Stimulated activated CD8-positive, alpha-beta memory T cell treated with anti-CD3 and anti-CD28 coated beads, Interleukin-15, amount 100 ng/mL, for 48 hours (primary cell): ENCODE results near the gene PLEKHG2.
A peak's percentile ranks its signal among the peaks of the same experiment; 100 is the strongest.
"Not testable (repeated sequence)": the region's sequence is repeated elsewhere in the genome, so short reads cannot be mapped to it uniquely, and the experiment has no call there.

Experiments used
- DNase-seq, 2 donors: peaks; one replicate each; pipeline ENCODE4 v3.0.0-alpha.2; 2020; ENCODE audit warnings: low read depth in 2 of 2

The PLEKHG2 gene, protein sequence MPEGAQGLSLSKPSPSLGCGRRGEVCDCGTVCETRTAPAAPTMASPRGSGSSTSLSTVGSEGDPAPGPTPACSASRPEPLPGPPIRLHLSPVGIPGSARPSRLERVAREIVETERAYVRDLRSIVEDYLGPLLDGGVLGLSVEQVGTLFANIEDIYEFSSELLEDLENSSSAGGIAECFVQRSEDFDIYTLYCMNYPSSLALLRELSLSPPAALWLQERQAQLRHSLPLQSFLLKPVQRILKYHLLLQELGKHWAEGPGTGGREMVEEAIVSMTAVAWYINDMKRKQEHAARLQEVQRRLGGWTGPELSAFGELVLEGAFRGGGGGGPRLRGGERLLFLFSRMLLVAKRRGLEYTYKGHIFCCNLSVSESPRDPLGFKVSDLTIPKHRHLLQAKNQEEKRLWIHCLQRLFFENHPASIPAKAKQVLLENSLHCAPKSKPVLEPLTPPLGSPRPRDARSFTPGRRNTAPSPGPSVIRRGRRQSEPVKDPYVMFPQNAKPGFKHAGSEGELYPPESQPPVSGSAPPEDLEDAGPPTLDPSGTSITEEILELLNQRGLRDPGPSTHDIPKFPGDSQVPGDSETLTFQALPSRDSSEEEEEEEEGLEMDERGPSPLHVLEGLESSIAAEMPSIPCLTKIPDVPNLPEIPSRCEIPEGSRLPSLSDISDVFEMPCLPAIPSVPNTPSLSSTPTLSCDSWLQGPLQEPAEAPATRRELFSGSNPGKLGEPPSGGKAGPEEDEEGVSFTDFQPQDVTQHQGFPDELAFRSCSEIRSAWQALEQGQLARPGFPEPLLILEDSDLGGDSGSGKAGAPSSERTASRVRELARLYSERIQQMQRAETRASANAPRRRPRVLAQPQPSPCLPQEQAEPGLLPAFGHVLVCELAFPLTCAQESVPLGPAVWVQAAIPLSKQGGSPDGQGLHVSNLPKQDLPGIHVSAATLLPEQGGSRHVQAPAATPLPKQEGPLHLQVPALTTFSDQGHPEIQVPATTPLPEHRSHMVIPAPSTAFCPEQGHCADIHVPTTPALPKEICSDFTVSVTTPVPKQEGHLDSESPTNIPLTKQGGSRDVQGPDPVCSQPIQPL (N-terminal part only)

GRCh38 chr19:39412100-39412866 lies at the start of gene PLEKHG2:
TSS of gene PLEKHG2 (plus strand) at chr19:39412669. CDS start at chr19:39414087, 1,418 bp downstream.
- DNase-seq = peak; percentile 92 to 94

- DNase-seq = no peak
Observed at GRCh38 chr19:39362682-39363657, 49.5 kb upstream of the PLEKHG2 start.

GRCh38 chr19:39363901-39364457 lies 48.5 kb upstream of the PLEKHG2 start:
- DNase-seq = no peak

DNA sequence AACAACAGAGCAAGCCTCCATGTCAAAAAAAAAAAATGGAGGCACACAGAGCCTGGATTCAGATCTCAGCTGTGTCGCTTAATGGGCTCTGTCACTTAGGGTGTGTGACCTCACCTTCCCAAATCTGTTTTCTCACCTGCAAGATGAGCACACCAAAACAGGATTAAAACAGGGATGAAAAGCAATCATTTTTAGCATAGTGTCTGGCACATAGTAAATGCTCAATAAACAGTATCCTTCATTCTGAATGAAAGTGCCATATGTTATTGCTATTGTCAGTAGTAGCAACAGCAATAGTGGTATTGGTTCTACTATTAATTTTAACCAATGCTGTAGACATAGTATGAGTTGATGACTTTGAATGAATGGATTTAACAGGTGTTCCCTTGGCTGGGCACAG lies 46.9 kb upstream of the PLEKHG2 start:
- DNase-seq = no peak

GRCh38 chr19:39369200-39369599 lies 43.3 kb upstream of the PLEKHG2 start:
- no peak for DNase-seq

DNA sequence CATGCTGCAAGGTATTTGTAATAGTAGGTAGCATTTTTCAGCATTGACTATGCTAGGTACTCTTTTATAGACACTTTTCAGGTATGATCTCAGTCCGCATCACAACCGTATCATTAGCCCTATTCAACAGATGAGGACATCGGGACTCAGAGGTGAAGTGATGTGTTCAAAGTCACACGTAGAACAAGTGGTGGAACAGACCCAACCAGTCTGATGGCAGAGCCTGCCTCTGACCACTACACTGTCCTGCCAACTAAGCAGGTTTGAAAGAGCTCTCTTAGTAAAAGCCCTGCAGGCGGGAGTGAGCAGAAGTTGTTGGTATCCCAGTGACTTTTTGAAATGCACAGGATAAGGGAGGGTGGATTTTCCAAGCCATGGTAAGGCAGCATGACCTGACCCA lies 41.7 kb upstream of the PLEKHG2 start:
- DNase-seq = no peak

GRCh38 chr19:39372047-39372802 lies 40.2 kb upstream of the PLEKHG2 start:
- no peak for DNase-seq

DNA sequence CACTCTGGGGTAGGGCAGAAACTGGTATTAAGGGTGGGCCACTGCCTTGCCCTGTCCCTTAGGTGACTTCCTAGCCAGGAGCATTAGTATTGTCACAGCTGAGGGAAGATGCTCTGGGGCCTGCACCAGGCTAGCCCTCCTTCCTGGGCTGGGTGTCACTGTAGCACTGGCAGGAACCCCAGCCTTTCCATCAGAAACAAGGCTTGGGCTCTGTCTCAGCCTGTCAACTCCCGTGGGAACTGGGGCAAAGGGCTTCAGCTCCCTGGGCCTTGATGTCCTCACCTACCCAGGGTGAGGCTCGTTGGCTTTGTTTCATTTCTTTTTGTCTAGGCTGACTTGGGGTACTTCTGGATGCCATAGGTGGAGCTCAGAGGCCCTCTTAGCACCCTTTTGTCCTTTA lies 39.5 kb upstream of the PLEKHG2 start:
- no peak for DNase-seq

DNA sequence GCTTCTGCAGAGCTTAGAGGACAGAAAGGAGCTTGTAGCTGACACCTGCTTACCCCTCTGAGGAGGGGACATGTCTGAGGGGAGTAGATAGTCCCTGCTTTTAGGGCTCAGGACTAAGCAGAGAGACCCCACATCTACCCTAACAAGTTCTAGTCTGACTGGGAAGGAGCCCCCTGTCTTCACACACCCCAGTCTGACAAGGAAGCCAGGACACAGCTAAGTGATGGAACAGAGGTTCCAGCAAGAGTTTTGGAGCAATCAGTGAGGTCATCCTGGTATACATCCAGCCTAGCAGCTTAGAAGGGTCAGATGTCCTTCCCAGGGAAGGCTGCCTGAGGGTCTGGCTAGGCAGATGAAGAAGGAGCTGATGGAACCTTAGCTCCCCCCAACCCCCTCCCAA lies 36.5 kb upstream of the PLEKHG2 start:
- no peak for DNase-seq

GRCh38 chr19:39377373-39378362 lies 34.8 kb upstream of the PLEKHG2 start:
- DNase-seq = no peak

DNA sequence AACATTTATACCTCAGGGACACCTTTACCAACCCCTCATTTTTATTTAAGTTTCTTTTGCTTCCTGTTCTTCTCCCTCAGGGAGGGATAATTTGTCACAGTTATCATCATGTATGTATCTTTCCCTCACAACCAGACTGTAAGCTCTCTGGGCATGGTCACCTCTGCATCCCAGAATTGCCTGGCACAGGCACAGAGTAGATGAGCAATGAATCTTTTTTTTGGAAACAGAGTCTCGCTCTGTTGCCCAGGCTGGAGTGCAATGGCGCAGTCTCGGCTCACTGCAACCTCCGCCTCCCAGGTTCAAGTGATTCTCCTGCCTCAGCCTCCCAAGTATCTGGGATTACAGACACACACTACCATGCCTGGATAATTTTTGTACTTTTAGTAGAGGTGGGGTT lies 33.1 kb upstream of the PLEKHG2 start:
- not testable (repeated sequence) for DNase-seq

DNA sequence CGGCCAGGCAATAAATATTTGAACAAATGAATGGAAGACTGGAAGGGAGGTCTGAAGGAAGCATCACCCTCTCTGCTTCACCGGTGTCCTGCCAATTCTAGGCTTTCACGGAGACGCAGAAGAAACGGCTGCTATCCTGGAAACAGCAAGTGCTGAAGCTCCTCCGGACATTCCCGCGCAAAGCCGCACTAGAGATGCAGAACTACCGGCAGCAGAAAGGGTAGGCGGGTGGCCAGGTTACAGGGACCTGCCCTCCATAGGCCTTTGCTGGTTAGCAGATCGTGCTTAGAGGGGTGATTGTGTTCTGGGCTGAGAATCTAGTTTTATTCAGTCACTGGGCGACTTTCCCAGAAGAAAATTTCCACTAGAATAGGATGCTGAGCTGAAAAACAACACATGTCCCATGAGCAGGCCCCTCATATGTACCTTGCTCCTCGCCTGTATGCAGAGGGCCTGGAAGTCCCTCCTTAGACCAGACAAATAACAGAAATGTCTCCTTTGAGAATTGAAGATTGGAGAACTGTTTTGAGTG lies 32.5 kb upstream of the PLEKHG2 start:
- DNase-seq = no peak

DNA sequence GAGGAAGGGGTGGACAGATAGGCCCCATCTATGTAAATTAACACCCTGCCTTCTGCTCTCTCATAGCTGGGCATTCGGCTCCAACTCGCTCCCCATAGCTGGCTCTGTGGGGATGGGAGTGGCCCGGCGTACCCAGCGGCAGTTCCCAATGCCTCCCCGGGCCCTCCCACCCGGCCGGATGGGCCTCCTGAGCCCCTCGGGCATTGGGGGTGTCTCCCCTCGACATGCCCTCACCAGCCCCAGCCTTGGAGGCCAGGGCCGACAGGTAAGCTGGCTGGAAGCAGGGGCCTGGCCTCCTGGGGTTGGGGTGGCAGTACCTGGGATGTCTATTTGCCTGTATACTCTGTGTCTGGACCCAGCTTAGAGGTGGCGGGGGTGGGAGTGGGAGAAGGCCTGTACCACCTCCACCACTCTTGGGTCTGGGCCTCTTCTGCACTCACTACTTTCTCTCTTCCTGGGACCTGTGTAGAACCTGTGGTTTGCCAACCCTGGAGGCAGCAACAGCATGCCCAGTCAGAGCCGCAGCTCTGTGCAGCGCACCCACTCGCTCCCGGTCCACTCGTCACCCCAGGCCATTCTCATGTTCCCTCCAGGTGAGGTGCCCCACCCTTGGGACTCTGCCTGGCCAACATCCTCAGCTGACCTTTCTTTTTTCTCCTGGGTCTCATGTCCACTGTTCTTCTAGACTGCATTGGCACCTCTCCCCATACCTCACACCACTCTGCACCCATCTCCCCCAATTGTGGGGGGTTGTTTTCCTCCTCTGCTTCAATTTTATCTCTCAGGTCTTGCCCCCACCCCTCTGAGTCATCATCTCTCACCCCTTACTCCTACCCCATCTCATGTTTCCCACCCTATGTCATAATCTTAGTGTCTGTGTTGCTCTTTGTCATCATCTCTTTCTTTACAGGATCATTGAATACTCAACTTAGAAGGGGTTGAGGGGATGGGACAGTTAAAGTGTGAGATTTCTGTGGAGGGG lies 31.7 kb upstream of the PLEKHG2 start:
- no peak for DNase-seq

DNA sequence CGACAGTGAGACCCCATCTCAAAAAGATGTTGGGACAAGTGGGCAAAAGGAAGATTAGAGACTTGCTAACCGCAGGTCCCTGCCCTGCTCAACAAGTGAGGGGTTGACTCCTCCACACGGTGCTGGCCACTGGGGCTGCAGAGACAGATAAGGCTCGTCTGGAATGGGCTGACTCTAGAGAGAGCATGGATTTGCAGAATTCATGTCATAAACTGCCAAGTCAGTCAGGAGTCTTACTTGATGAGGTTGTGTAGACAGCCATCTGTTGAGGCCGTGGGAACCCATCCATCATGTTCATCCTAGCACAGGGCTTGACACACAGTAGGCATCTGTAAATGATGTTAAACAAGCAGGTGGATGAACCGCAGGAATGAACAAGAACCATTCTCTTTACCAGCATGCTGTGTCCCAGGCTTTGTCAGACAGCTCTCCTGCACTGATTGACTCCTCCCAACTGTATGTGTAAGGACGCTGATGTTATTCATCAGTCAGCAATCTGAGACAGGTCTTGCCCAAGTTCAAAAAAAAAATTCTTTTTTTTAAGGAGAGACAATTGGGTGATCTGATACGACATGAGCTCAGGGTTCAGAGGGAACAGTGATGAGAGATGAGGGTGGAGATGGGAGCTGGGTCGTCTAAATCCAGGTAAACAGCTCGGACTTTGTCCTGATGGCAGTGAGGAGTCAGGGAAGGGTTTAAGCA lies 30.4 kb upstream of the PLEKHG2 start:
- DNase-seq = no peak

DNA sequence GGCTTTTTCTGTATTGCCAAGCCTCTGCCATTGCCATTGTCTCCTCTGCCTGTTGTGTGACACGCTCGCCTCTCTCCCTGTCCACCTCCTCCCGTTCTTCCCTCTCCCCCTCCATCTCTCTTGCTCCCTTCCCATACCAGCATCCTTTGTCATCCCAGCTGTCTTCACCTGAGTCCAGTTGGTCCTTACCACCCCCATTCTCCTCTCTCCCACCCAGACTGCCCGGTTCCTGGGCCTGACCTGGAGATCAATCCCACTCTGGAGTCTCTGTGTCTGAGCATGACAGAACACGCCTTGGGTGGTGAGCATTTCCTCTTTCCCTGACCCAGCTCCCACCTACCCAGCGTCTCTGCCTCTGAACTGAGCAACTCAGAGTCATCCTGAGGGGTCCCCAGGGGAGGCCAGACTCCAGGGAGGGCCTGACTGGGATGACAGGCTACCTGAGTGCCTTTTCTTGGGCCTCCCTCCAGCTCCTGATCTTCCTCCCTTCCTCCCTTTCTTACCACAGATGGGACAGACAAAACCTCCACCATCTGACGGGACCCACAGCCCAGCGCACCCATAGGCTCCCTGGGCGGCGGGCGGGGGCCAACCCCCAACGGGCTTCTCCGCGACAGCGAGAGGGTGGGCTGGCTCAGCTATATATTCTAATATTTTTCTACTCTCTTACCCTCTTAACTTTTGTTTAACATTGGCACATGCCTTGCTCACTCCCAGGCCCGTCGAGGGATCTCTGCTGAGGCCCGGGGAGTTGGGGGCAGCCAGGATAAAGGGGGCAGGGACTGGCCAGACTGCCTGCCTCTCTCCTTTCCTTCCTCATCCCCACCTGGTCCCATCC lies 29.3 kb upstream of the PLEKHG2 start:
- no peak for DNase-seq
